ENCODE data around the gene BMX.

BMX gene

DNA sequence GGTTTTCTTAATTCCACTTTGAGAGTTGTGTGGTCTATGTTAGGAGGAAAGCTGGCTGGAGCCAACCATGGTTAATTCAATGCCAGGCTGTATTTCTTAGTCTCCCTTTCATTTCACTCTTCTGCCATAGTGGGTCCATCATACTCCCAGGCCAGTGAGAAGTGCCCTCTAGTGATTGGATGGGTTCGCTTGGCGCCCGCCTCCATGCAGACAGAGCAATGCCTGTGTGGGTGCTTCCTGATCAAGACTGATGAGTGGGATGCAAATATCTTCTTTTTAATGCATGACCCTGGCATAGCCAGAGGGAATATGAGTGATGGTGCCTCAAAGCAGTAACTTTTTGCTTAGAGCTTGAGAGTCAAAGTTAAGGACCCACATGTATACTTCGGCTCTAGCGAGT, 6.4 kb downstream of the BMX start:
- DNase-seq (ENCODE audit: low read depth, low spot score), result no peak

DNA sequence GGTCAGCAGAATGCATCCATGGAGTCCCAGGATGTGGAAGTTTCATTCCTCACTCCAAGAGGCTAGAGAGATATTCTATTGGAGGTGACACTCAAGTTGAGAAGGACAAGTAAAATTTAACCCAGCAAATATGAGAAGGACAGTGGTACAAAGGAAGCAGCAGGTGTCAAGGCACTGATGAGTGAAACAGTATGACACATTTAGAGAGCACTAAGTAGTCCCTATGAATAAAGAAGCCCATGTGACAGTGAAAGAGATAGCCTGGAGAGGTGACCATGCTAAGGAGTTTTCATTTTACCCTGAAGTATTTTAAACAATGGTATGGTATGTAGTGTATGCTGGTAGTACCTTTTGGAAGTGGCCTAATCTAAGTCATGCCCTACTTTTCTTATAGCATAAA, 9.2 kb downstream of the BMX start:
- no peak for DNase-seq (ENCODE audit: low read depth, low spot score)

- DNase-seq (ENCODE audit: low read depth, low spot score), result no peak
These were observed 11.0 kb downstream of the BMX start for GRCh38 chrX:15511563-15511962.

GRCh38 chrX:15512401-15512965, 11.9 kb downstream of the BMX start:
- DNase-seq (ENCODE audit: low read depth, low spot score), result no peak

GRCh38 chrX:15514279-15514678, 13.7 kb downstream of the BMX start:
- DNase-seq (ENCODE audit: low read depth, low spot score), result no peak

DNA sequence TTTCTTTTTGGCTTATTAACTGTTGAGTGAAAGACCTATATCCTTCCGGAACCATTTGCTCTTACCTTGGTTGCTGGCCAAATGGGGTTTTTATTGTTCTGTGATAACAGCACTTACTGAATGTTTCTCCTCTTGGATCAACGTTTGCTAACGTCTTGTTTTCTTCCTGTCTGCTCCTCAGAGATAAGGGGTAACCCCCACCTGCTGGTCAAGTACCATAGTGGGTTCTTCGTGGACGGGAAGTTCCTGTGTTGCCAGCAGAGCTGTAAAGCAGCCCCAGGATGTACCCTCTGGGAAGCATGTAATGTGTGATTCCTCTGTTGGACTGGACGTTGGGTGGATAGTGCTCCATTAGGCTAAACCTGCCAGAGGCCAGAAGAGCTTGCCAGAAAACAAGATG, 15.3 kb downstream of the BMX start:
- DNase-seq (ENCODE audit: low read depth, low spot score), result no peak

- no peak for DNase-seq (ENCODE audit: low read depth, low spot score)
These were observed 21.9 kb downstream of the BMX start for GRCh38 chrX:15522464-15522863.

GRCh38 chrX:15523088-15523487, 22.5 kb downstream of the BMX start:
- no peak for DNase-seq (ENCODE audit: low read depth, low spot score)

GRCh38 chrX:15524417-15524816, 23.8 kb downstream of the BMX start:
- DNase-seq (ENCODE audit: low read depth, low spot score), result no peak

DNA sequence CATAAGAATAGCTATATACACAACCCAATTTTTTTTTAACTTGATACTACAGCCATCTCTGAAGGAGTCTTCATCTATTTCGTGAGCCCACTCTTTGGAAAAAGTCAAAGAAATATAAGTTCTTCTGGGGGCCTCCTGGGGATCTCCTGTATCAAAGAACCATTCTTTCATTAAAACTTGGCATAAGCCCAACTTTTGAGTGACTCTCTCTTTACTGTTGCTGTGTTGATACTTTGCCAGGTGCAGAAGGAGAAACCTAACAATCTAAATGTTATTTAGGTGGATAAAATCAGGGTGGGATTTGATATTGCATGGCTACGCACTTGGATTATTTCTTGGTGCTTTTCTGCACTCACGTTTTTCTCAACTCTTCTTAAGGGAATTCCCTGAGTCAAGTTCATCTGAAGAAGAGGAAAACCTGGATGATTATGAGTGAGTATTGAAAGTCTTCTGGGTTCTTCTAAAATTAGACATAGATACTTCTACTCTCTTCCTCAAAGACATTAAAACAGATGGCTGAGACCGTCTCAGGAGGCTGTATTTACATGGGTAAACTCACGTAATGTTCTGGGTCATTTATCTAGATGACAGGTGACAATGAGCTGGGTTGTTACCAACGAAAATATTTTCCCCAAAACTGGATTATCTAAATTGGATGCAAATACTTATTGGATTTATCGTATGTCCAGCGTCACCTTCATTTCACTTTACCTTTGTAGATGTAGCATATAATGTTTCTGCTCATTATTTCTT, 25.2 kb downstream of the BMX start:
- no peak for DNase-seq (ENCODE audit: low read depth, low spot score)

DNA sequence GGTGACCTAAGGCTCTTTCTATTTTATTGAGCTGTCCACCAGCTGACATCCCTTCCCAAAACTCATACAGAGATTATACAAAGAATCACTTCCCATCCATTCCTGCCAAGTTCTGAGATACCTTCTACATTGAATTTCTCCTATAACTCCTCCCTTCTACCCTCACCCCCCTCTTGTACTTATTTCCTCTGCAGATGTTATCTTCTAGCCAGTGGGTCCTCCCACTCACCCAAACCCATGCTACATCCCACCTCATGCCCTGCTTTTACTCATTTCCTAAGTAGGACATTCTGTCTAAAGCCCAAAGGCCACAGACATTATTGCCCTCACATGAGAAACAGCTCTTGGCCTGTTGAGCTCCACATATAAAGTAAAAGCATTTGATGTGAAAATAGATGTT, 28.6 kb downstream of the BMX start:
- no peak for DNase-seq (ENCODE audit: low read depth, low spot score)

DNA sequence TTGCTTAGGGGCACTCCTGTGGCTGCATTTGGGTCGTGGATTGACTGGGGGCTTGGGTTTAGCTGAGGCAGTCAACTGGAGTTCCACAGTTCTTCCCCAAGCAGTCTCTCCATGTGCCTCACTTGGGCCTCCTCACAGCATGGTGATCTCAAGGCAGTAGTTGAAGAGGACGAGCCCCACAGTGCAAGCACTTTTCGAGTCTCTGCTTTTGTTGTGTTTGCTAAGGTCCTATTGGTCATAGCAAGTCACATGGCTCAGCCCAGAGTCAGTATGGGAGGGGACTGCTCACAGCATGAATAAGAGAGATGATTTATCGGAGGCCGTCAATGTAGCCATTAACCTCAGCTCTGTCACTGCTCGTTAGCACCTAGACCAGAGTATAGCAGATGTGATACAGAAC, 29.7 kb downstream of the BMX start:
- DNase-seq (ENCODE audit: low read depth, low spot score), result no peak

DNA sequence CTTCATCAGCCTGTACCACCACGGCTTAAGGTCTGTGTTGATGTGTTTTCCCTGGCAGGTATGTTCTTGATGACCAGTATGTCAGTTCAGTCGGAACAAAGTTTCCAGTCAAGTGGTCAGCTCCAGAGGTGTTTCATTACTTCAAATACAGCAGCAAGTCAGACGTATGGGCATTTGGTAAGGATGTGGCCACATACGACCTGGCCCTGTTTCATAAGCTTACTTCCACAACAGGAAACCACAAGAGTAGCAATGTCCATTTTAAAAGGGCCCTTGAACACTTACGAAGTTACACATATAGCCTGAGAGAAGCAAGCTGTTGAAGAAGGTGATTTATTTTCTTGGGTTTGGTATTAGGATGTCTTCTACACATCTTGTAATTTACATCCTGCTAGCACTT, 46.1 kb downstream of the BMX start:
- DNase-seq (ENCODE audit: low read depth, low spot score), result no peak

DNA sequence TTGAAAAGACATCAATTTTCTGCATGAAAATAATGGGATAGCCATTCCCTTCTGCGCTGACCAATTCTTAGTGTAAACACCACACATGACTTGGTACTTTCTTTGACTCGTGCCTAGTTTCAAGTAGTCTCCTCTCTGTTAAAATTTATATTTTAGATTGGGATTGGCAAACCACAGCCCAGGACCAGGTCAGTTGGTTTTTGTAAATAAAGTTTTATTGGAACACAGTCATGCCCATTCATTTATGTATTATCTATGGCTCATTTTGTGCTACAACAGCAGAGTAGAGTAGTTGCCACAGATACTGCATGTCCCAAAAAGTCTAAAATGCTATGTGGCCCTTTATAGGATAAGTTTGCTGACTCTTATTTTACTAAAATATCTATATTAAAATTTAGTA, 46.7 kb downstream of the BMX start:
- DNase-seq (ENCODE audit: low read depth, low spot score), result no peak

- DNase-seq (ENCODE audit: low read depth, low spot score), result no peak
These were observed 48.8 kb downstream of the BMX start for GRCh38 chrX:15549189-15550012.

DNA sequence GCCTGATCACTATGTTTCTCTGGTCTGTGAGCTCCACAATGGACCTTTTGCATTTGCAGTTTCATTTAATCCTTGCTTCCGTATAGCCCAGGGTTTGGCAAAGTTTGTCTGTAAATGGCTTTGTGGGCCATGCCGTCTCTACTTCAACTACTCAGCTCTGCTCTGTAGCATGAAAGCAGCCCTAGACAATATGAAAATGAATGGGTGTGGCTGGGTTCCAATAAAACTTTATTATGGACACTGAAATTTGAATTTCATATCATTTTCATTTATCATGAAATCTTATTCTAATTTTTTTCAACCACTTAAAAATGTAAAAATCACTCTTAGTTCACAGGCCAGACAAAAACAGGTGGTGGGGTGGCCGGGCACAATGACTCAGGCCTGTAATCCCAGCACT, 58.6 kb downstream of the BMX start:
- no peak for DNase-seq (ENCODE audit: low read depth, low spot score)

- DNase-seq (ENCODE audit: low read depth, low spot score), result no peak
These were observed 60.3 kb downstream of the BMX start for GRCh38 chrX:15560924-15561323.

GRCh38 chrX:15563056-15563455, 62.4 kb downstream of the BMX start:
- no peak for DNase-seq (ENCODE audit: low read depth, low spot score)

DNA sequence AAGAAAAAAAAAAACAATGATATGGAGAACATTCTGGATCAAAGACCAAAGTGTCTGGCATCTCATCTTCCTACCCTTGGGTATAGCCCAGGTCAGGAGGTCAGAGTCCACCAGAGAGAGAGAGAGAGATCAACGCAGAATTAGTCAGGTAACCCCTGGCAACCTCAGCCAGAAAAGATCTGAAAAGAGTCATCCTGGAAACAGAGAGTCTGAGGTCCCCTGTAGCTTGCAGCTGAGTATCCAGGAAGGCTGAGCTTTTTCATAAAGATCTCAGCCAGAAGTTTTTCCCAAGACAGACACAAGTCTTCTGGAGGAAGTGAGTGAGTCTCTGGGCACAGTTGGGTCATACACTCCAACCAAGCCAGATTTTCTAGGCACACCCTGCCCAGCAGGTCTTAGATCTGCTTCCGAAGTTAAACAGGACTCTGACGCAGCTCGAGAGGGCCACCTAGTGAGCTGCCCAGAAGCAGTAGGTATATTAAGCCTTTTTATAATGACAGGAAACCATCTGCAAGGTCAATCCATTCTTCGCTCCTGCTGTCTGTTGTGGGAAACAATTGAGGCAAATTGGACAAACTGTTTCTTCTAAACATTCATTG, 64.5 kb downstream of the BMX start:
- peak; percentile 18 for DNase-seq (ENCODE audit: low read depth, low spot score)

DNA sequence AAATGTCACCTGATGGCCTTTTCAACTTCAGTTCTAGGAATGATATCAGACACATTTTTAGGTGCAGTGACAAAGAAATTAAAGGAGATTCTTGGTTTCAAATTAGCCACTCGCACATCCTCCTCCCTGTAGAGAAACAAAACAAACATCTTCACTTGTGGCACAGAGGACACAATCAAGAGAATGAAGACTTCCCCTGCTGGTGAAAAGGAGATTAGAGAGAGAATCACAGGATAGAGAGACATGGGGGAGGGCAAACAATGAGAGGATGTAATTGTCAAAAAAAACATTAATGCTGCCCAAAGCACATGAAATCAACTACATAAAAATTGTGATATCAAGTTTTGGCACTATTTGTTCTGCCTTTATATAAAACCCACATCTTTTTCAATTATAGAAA, 65.6 kb downstream of the BMX start:
- no peak for DNase-seq (ENCODE audit: low read depth, low spot score)

GRCh38 chrX:15567267-15567666, 66.7 kb downstream of the BMX start:
- DNase-seq (ENCODE audit: low read depth, low spot score), result no peak

- no peak for DNase-seq (ENCODE audit: low read depth, low spot score)
These were observed 67.4 kb downstream of the BMX start for GRCh38 chrX:15567886-15568616.
